GM12892 (cell line): ENCODE data around the gene SLC66A1.

Experiments
- POLR2A ChIP-seq: IDR thresholded peaks from 2 replicates; pipeline ENCODE4 v1.6.1; 2011; ENCODE audit warnings: low read depth, low read length, control low read depth
- TAF1 ChIP-seq: IDR thresholded peaks from 2 replicates; pipeline ENCODE4 v1.6.1; 2011; ENCODE audit warnings: low read depth, mild to moderate bottlenecking, control low read depth, low read length, borderline replicate concordance

DNA sequence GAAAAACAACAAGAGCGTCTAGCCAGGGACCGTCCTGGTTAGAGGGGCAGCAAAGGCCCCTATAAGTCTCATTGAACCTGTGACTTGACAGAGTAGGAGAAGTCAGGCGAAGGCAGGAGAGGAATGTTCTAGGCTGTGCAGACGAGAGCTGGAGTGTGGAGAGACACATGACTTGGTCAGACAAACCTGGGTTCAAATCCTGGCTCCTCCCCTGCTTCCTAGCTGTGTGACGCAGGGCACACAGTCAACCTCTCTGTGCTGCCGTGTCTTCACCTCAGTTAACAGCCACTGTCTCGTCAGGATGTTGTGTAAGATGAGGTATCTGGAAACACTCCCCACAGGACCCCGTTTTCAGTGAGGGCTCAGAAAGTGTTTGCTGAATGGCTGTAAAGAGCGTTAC lies 15.6 kb downstream of the SLC66A1 start:
- no peak for TF ChIP-seq TAF1
- no peak for TF ChIP-seq POLR2A
